Testis (tissue), 3 donors: ENCODE measurements around the gene KATNAL2. TPM values are rescaled to one million over a fixed set of nuclear protein-coding genes. Genes with fewer than 3 reads are reported as not detected.
A peak's percentile ranks its signal among the peaks of the same experiment; 100 is the strongest.

Experiments used
- DNase-seq: peaks from one replicate; pipeline ENCODE4 v3.0.0-alpha.2; 2019
- H3K27ac ChIP-seq, 2 donors: fragments of 200-600 bp; sonication (generic); one replicate each; pipeline ENCODE4 v1.5.1; 2019
- H3K27me3 ChIP-seq: fragments of 200-600 bp; sonication (generic); one replicate; pipeline ENCODE4 v1.5.1; 2019
- H3K36me3 ChIP-seq: fragments of 200-600 bp; sonication (generic); one replicate; pipeline ENCODE4 v1.5.1; 2017; ENCODE audit warnings: low read depth; ENCODE audit errors: missing control alignments
- H3K4me1 ChIP-seq: fragments of 200-600 bp; sonication (generic); one replicate; pipeline ENCODE4 v1.5.1; 2019
- H3K4me3 ChIP-seq, 2 donors: fragments of 200-600 bp; sonication (generic); one replicate each; pipeline ENCODE4 v1.5.1; 2017 to 2019
- H3K9me3 ChIP-seq: fragments of 200-600 bp; sonication (generic); one replicate; pipeline ENCODE4 v1.5.1; 2017
- CTCF ChIP-seq, 3 experiments: fragments of 450-650 bp in 2 of 3; fragments of 200-600 bp in 1 of 3; sonication (generic) in 1 of 3; IDR thresholded peaks; one replicate each; pipeline ENCODE4 v1.5.1; 2016 to 2019; ENCODE audit warnings: antibody characterized with exemption in 3 of 3, mild to moderate bottlenecking in 2 of 3, moderate library complexity in 1 of 3
- POLR2A ChIP-seq: fragments of 450-650 bp; IDR thresholded peaks from one replicate; pipeline ENCODE4 v1.6.1; 2017; ENCODE audit warnings: antibody characterized with exemption, mild to moderate bottlenecking, moderate library complexity
- WGBS, 2 donors: methylation state at CpG; one replicate each; pipeline ENCODE4 v1.1.5; 2018; 5-methylcytosine and 5-hydroxymethylcytosine counted together
- intact Hi-C: fragments of 100-400 bp; cut with DNase I; formaldehyde crosslinking; loops from one replicate; pipeline ENCODE4 v1.15.1; 2023; ENCODE audit warnings: low total_unique reads
- polyA plus RNA-seq: library from polyadenylated mRNA; stranded (reverse); fragments of 350-450 nt; fragmentation: Illumina TruSeq; extraction: RNeasy Lipid Tissue Mini Kit (QIAGEN cat#74804); gene quantifications from one replicate; pipeline ENCODE4 v1.2.3, GENCODE V29; 2014; ENCODE audit warnings: low read depth, low replicate concordance; ENCODE audit not compliant: insufficient read depth
- total RNA-seq, 2 donors: library from RNA; depleted of rRNA; stranded (reverse); fragments of >200 nt; gene quantifications; one replicate each; pipeline ENCODE4 v1.2.3, GENCODE V29; 2016

Gene KATNAL2
- total and polyA plus RNA-seq, 3 donors from 2014 or later: 17.5 to 36.8 (median 36.2) TPM

- 89 to 91% methylated on average over 3 of the region's 3 CpGs for WGBS, 2 donors
- Histone ChIP-seq H3K27ac (no peak overlapping the region), H3K27me3 (no peaks in the 10 kb centered on the region), H3K36me3 (no peaks in the 10 kb centered on the region), H3K9me3 (no peaks in the 10 kb centered on the region), H3K4me1 (peaks cover 18% of the 10 kb centered on the region), H3K4me3 (no peak overlapping the region)
- DNase-seq: no peak
- no peak for TF ChIP-seq CTCF (IDR thresholded peaks at IDR 0.05)
- TF ChIP-seq POLR2A: no peak
- intact Hi-C loops: no loop called here
Measured at GRCh38 chr18:47146206-47146605, 228.8 kb downstream of the KATNAL2 start.

GRCh38 chr18:47149457-47150028 lies 232.1 kb downstream of the KATNAL2 start:
- peak; percentile 18 for DNase-seq
- intact Hi-C loops: no loop called here
- no peak for TF ChIP-seq POLR2A
- TF ChIP-seq CTCF (IDR thresholded peaks at IDR 0.05): no peak

GRCh38 chr18:47150029-47150823 lies 232.8 kb downstream of the KATNAL2 start, which contains the start of gene HDHD2:
Gene HDHD2 (minus strand): TSS chr18:47150500. CDS start chr18:47136439, 14,061 bp downstream.
- Histone ChIP-seq H3K36me3 (no peaks in the 10 kb centered on the region), H3K9me3 (no peaks in the 10 kb centered on the region), H3K27ac (peak within 1 kb of the TSS; percentile 79 to 84), H3K4me3 (peak within 1 kb of the TSS; percentile 64 to 70), H3K27me3 (no peaks in the 10 kb centered on the region), H3K4me1 (peaks cover 14% of the 10 kb centered on the region)
- intact Hi-C loops: no loop called here
- peak; percentile 89 for DNase-seq
- TF ChIP-seq POLR2A (no peak), CTCF (IDR thresholded peaks at IDR 0.05) (no peak)
- 0% methylated on average over 33 to 70 of the region's 70 CpGs for WGBS, 2 donors

More at GRCh38 chr18:47149457-47150028, 232.1 kb downstream of the KATNAL2 start:
- Histone ChIP-seq H3K27me3 (no peaks in the 10 kb centered on the region), H3K9me3 (no peaks in the 10 kb centered on the region), H3K4me3 (peak overlapping the region; percentile 64 to 70), H3K27ac (peak overlapping the region; percentile 79 to 84), H3K4me1 (peaks cover 14% of the 10 kb centered on the region), H3K36me3 (no peaks in the 10 kb centered on the region)
- WGBS, 2 donors: 8 to 14% methylated on average over 12 of the region's 12 CpGs

DNA sequence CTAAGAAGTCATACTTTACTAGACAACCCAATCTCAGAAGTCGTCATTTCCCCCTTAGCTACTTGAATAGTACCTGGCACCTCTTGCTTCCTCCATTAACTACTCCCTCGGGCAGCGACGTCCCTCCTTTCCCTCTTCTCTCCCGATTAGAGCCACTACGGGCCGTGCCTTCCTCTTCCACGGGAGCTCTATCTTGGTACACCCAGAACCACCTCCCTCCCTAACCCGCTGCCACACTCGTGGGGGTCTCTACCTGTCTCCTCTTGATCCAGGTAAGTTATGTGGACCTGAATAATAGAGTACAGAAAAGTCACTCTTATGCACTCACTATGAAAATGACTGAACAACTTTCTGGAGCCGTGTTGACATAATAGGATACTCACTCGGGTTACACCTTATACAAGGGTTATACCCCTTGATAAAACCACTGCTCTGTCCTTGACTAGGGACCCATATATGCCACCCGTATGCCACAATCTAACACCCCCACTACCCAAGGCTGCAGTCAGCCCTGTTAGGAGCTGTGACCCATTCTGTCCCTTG lies 233.5 kb downstream of the KATNAL2 start:
- intact Hi-C loops: no loop called here
- Histone ChIP-seq H3K4me1 (peaks cover 14% of the 10 kb centered on the region), H3K27ac (peak overlapping the region; percentile 79 to 84), H3K36me3 (no peaks in the 10 kb centered on the region), H3K4me3 (peak overlapping the region; percentile 64 to 70), H3K9me3 (no peaks in the 10 kb centered on the region), H3K27me3 (no peaks in the 10 kb centered on the region)
- TF ChIP-seq POLR2A: no peak
- no peak for TF ChIP-seq CTCF (IDR thresholded peaks at IDR 0.05)
- WGBS, 2 donors: 3 to 4% methylated on average over 13 of the region's 13 CpGs
- no peak for DNase-seq
